Activated CD4-positive, alpha-beta T cell treated with anti-CD3 and anti-CD28 coated beads, Interleukin-2, amount 10 ng/mL, durations not matched to agents 7 days and 5 days (primary cell): Measurements from ENCODE around the gene CCDC192. TPM values are rescaled to one million over a fixed set of nuclear protein-coding genes. Genes with fewer than 3 reads are reported as not detected.

Experiments
- CTCF ChIA-PET: fragments of 350-600 bp; sonication (Branson Sonifier 250); formaldehyde crosslinking; loops from one replicate; lab custom pipeline; 2021; ENCODE audit warnings: antibody characterized with exemption; lab: Charles Lee
- POLR2A ChIA-PET: fragments of 350-600 bp; sonication (Branson Sonifier 250); formaldehyde crosslinking; loops from one replicate; lab custom pipeline; 2021; ENCODE audit warnings: antibody characterized with exemption; lab: Charles Lee
- DNase-seq: peaks from one replicate; pipeline ENCODE4 v3.0.0-alpha.2; 2020
- H3K27ac Mint-ChIP-seq: one replicate; pipeline ENCODE4 v1.8.0; 2021; ENCODE audit warnings: mild to moderate bottlenecking, moderate library complexity, mixed read lengths
- H3K27me3 Mint-ChIP-seq: one replicate; pipeline ENCODE4 v1.8.0; 2021; ENCODE audit warnings: mixed read lengths
- H3K36me3 Mint-ChIP-seq: one replicate; pipeline ENCODE4 v1.8.0; 2021; ENCODE audit warnings: low read depth, mixed read lengths
- H3K4me1 Mint-ChIP-seq: one replicate; pipeline ENCODE4 v1.8.0; 2021; ENCODE audit warnings: mixed read lengths
- H3K4me3 Mint-ChIP-seq: one replicate; pipeline ENCODE4 v1.8.0; 2021; ENCODE audit warnings: mild to moderate bottlenecking, moderate library complexity, mixed read lengths
- H3K9me3 Mint-ChIP-seq: one replicate; pipeline ENCODE4 v1.8.0; 2021; ENCODE audit warnings: mixed read lengths
- total RNA-seq, 2 experiments: library from RNA; stranded (reverse); gene quantifications; one replicate each; pipeline ENCODE4 v1.2.3, GENCODE V29; 2021

Gene CCDC192
- total RNA-seq, 2 experiments from 2014 or later, result not detected

GRCh38 chr5:127933348-127933747, 230.2 kb downstream of the CCDC192 start:
- no peak for DNase-seq
- POLR2A ChIA-PET, result no interaction called here
- Mint-ChIP-seq H3K4me3 (no peak overlapping the region), H3K27ac (no peak overlapping the region), H3K27me3 (no peaks in the 10 kb centered on the region), H3K36me3 (no peaks in the 10 kb centered on the region), H3K9me3 (no peaks in the 10 kb centered on the region), H3K4me1 (peaks cover 2% of the 10 kb centered on the region)
- CTCF ChIA-PET, result interaction anchor here (0.8 kb wide), 1 partner anchor 54 kb away, joined by 3 read pairs; no protein-coding TSS in a partner anchor

DNA sequence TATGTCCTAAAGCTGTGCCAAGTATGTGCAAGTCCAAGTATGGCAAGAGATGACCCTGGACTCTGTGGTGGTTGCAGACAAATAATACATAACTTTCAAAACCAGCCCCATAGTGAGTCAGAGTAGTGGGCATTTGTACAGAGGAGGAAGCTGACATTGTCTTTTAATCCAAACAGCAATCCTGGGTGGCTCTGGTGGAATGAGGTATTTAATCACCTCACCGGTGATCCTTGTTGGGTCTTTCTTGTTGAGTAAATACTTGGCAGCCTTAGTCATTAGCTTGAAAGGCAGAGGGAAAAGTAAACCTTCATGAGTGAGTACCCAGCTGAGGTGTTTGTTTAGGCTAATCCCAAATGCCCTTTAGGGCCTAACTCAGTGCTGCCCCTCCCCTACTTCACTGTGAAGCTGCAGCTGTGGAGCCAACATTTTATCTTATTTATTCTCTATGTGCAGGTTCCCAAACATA, 231.6 kb downstream of the CCDC192 start:
- no peak for DNase-seq
- H3K4me3 Mint-ChIP-seq, result no peak overlapping the region
- no peaks in the 10 kb centered on the region for H3K36me3 Mint-ChIP-seq
- H3K4me1 Mint-ChIP-seq, result peaks cover 2% of the 10 kb centered on the region
- ChIA-PET CTCF (no interaction called here), POLR2A (no interaction called here)
- H3K27ac Mint-ChIP-seq, result no peak overlapping the region
- no peaks in the 10 kb centered on the region for H3K27me3 Mint-ChIP-seq
- no peaks in the 10 kb centered on the region for H3K9me3 Mint-ChIP-seq

DNA sequence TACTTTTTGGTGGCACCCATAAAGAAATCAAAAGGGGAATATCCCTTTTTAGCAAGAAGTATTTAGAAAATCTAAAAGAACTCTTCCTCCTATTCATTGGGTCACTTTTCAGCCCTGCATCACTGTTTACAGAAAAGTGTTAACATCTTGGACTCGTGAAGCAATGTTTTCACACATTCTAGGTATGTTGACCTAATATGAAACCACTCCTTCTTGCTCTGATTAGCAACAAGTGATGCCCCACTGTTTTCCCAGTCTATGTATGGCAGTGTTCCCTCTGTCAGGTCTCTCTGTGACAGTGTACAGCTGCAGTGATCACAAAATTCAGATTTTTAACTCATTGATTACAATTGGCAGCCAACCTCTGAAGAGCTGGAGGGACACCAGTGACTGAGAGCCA, 232.2 kb downstream of the CCDC192 start:
- Mint-ChIP-seq H3K4me1 (peaks cover 2% of the 10 kb centered on the region), H3K27me3 (no peaks in the 10 kb centered on the region), H3K27ac (no peak overlapping the region), H3K4me3 (no peak overlapping the region), H3K9me3 (no peaks in the 10 kb centered on the region), H3K36me3 (no peaks in the 10 kb centered on the region)
- CTCF ChIA-PET, result no interaction called here
- no peak for DNase-seq
- POLR2A ChIA-PET, result no interaction called here

GRCh38 chr5:127936439-127936972, 233.3 kb downstream of the CCDC192 start:
- ChIA-PET POLR2A (no interaction called here), CTCF (no interaction called here)
- no peak for DNase-seq
- Mint-ChIP-seq H3K4me3 (no peak overlapping the region), H3K27ac (no peak overlapping the region), H3K36me3 (no peaks in the 10 kb centered on the region), H3K4me1 (peaks cover 2% of the 10 kb centered on the region), H3K27me3 (no peaks in the 10 kb centered on the region), H3K9me3 (no peaks in the 10 kb centered on the region)

DNA sequence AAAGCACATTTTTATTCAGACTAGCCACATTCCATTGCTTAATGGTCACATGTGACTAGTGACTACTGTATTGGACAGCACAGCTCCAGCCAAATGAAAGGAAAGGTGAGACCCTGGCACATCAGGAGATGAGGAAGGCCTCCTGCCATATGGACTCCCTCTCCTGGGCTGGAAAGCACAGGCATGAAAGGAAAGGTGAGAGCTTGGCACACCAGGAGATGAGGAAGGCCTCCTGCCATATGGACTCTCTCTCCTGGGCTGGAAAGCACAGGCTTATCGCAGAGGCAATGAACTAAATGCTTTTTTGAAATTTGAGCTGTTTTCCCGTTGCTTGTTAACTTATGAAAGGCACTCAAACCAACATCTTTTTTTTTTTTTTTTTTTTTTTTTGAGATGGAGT, 235.6 kb downstream of the CCDC192 start:
- Mint-ChIP-seq H3K4me1 (peaks cover 2% of the 10 kb centered on the region), H3K9me3 (no peaks in the 10 kb centered on the region), H3K36me3 (no peaks in the 10 kb centered on the region), H3K4me3 (no peak overlapping the region), H3K27ac (no peak overlapping the region), H3K27me3 (no peaks in the 10 kb centered on the region)
- POLR2A ChIA-PET, result no interaction called here
- CTCF ChIA-PET, result interaction anchor here (1.1 kb wide), 1 partner anchor 16 kb away, joined by 3 read pairs; no protein-coding TSS in a partner anchor
- no peak for DNase-seq

DNA sequence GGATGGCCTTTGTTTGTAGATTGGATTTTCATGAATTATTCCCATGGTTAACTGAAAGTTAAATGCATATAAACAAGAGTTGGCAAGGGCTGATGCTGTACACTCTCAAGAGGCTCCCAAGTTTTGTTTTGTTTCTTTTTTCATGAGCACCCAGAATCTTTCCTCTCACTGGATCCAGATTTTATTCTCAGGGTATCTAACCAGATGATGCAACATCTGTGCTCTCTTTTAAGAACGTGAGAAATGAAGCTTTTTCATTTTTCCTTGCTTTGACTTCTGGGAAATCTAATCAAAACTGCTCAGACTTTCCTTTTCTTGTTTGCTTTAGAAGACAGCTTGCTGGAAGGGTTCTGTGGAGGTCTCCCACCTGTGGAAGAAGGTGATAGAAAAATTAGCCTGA, 237.7 kb downstream of the CCDC192 start:
- no peaks in the 10 kb centered on the region for H3K27me3 Mint-ChIP-seq
- no peaks in the 10 kb centered on the region for H3K36me3 Mint-ChIP-seq
- H3K27ac Mint-ChIP-seq, result no peak overlapping the region
- ChIA-PET CTCF (interaction anchor here (0.7 kb wide), 1 partner anchor 13 kb away, joined by 4 read pairs; no protein-coding TSS in a partner anchor), POLR2A (no interaction called here)
- H3K4me3 Mint-ChIP-seq, result no peak overlapping the region
- peaks cover 2% of the 10 kb centered on the region for H3K4me1 Mint-ChIP-seq
- no peaks in the 10 kb centered on the region for H3K9me3 Mint-ChIP-seq
- no peak for DNase-seq

GRCh38 chr5:127941646-127942045, 238.5 kb downstream of the CCDC192 start:
- Mint-ChIP-seq H3K36me3 (no peaks in the 10 kb centered on the region), H3K27me3 (no peaks in the 10 kb centered on the region), H3K4me1 (peaks cover under 1% of the 10 kb centered on the region), H3K4me3 (no peak overlapping the region), H3K9me3 (no peaks in the 10 kb centered on the region), H3K27ac (no peak overlapping the region)
- CTCF ChIA-PET, result interaction anchor here (0.9 kb wide), 1 partner anchor 70 kb away, joined by 3 read pairs; no protein-coding TSS in a partner anchor
- no peak for DNase-seq
- POLR2A ChIA-PET, result no interaction called here

DNA sequence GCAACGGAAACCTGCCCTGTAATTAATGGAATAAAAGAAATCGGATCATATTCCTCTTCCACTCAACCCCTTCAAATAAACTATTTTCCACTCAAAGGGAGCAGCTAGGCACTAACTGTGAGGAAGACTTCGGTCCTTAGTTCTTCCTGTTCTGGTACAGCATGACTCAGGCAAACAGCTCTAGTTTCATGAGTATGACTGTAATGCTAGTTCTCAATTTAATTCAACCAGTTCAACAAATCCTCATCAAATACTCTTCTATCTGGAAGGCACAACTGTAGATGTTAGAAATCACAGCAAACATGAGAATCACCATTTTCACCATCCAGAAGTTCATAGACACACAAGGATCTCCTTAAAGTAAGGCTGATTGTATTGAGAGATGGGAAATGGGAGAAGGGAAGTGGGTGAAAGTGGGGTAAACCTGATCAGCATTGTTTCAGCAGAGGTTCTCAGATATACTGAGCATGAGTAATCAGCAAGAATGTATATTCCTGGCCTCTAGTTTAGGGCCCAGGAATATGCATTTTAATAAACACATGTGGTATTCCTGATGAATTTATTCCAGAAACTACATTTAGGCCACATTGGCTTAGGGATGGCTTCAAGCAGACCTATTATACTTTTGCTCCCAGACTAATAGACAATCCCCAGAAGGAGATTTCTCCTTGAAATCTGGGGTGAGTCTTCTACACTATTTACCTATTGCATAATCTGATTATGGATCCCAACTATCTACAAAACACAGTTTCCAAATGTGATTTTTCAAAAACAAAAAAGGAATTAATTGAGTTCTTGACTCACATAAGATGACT, 239.3 kb downstream of the CCDC192 start:
- CTCF ChIA-PET, result interaction anchor here (0.9 kb wide), 1 partner anchor 71 kb away, joined by 3 read pairs; no protein-coding TSS in a partner anchor

DNA sequence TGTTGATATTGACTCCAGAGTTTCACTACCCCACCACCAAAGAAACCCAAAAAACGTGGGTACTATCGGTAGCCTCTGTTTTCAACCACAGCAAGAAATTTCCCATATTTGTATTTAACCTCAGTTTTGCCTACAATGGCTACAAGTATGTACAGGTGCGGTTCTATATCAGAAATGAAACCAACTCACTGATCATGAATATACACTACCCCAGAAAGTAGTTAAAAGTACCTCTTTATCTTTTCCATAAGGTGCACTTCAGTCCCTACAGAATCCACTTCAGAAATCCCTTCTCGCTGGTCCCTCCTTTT, 239.8 kb downstream of the CCDC192 start:
- CTCF ChIA-PET, result interaction anchor here (0.7 kb wide), 1 partner anchor 12 kb away, joined by 3 read pairs; no protein-coding TSS in a partner anchor

More for the DNA sequence above, 239.3 kb downstream of the CCDC192 start:
- Mint-ChIP-seq H3K27ac (no peak overlapping the region), H3K9me3 (no peaks in the 10 kb centered on the region), H3K36me3 (no peaks in the 10 kb centered on the region), H3K4me3 (no peak overlapping the region), H3K27me3 (no peaks in the 10 kb centered on the region), H3K4me1 (no peaks in the 10 kb centered on the region)
- no peak for DNase-seq
- POLR2A ChIA-PET, result no interaction called here

GRCh38 chr5:127944125-127944524, 240.9 kb downstream of the CCDC192 start:
- Mint-ChIP-seq H3K36me3 (no peaks in the 10 kb centered on the region), H3K4me1 (no peaks in the 10 kb centered on the region), H3K9me3 (no peaks in the 10 kb centered on the region), H3K4me3 (no peak overlapping the region), H3K27ac (no peak overlapping the region), H3K27me3 (no peaks in the 10 kb centered on the region)
- ChIA-PET POLR2A (no interaction called here), CTCF (no interaction called here)
- DNase-seq, result no peak

More for the DNA sequence above, 239.8 kb downstream of the CCDC192 start:
- POLR2A ChIA-PET, result no interaction called here
- DNase-seq, result no peak
- Mint-ChIP-seq H3K27ac (no peak overlapping the region), H3K36me3 (no peaks in the 10 kb centered on the region), H3K27me3 (no peaks in the 10 kb centered on the region), H3K4me3 (no peak overlapping the region), H3K4me1 (no peaks in the 10 kb centered on the region), H3K9me3 (no peaks in the 10 kb centered on the region)

- ChIA-PET POLR2A (no interaction called here), CTCF (no interaction called here)
- H3K4me1 Mint-ChIP-seq, result no peaks in the 10 kb centered on the region
- H3K4me3 Mint-ChIP-seq, result no peak overlapping the region
- no peak for DNase-seq
- H3K9me3 Mint-ChIP-seq, result no peaks in the 10 kb centered on the region
- no peaks in the 10 kb centered on the region for H3K36me3 Mint-ChIP-seq
- no peak overlapping the region for H3K27ac Mint-ChIP-seq
- no peaks in the 10 kb centered on the region for H3K27me3 Mint-ChIP-seq
These were observed 244.8 kb downstream of the CCDC192 start for GRCh38 chr5:127947941-127948340.

- CTCF ChIA-PET, result interaction anchor here (1.3 kb wide), 1 partner anchor 12 kb away, joined by 3 read pairs; no protein-coding TSS in a partner anchor
- POLR2A ChIA-PET, result no interaction called here
- no peak overlapping the region for H3K27ac Mint-ChIP-seq
These were observed 247.7 kb downstream of the CCDC192 start for GRCh38 chr5:127950707-127951391.

DNA sequence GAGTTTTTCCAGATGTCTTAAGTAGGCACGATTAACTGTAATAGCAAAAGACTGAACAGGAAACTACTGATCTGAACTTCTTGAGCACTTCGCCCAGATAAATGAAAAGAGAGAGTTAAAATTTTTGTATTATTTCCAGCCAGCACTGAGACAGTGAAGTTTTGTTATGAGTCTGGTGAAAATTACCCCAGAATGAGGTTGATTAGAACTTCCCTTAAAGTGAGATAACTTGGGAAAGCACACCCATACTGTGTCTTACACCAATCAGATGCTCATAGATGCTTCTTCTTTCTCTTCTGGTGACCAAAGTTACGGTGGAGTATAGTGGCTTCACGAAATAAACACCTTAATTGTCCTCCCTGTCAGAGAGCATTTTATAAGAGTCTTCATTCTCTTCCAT, 248.6 kb downstream of the CCDC192 start:
- CTCF ChIA-PET, result no interaction called here
- Mint-ChIP-seq H3K9me3 (no peaks in the 10 kb centered on the region), H3K4me1 (no peaks in the 10 kb centered on the region), H3K36me3 (no peaks in the 10 kb centered on the region), H3K27me3 (no peaks in the 10 kb centered on the region), H3K27ac (no peak overlapping the region), H3K4me3 (no peak overlapping the region)
- POLR2A ChIA-PET, result no interaction called here
- DNase-seq, result no peak

More at GRCh38 chr5:127950707-127951391, 247.7 kb downstream of the CCDC192 start:
- DNase-seq, result no peak
- Mint-ChIP-seq H3K36me3 (no peaks in the 10 kb centered on the region), H3K4me1 (no peaks in the 10 kb centered on the region), H3K27me3 (no peaks in the 10 kb centered on the region), H3K4me3 (no peak overlapping the region), H3K9me3 (no peaks in the 10 kb centered on the region)
